HepG2 (cell line): ENCODE data around the gene GNL1. TPM values are rescaled to one million over a fixed set of nuclear protein-coding genes. Genes with fewer than 3 reads are reported as not detected.
A peak's percentile ranks its signal among the peaks of the same experiment; 100 is the strongest.

Source experiments
- CBX2 ChIP-seq, 2 experiments: fragments of 200-600 bp in 1 of 2; sonication (generic); formaldehyde crosslinking in 1 of 2; IDR thresholded peaks; 2 replicates each; pipeline versions ENCODE4 v1.7.0 to v1.8.1; 2018 to 2022; ENCODE audit warnings: low read depth in 2 of 2, low read length in 1 of 2, mild to moderate bottlenecking in 1 of 2, missing genetic modification reagents in 1 of 2
- CEBPG ChIP-seq: IDR thresholded peaks from 2 replicates; pipeline ENCODE4 v1.6.1; 2016
- CEBPZ ChIP-seq: IDR thresholded peaks from 2 replicates; pipeline ENCODE4 v1.6.1; 2012; ENCODE audit warnings: low read length, improper control_type of control experiment
- HCFC1 ChIP-seq: fragments of 150-350 bp; IDR thresholded peaks from 2 replicates; pipeline ENCODE4 v1.6.1; 2014; ENCODE audit warnings: low read depth, low read length
- PHF21A ChIP-seq: sonication (generic); formaldehyde crosslinking; IDR thresholded peaks from 2 replicates; pipeline ENCODE4 v1.5.0; 2020; ENCODE audit warnings: mild to moderate bottlenecking, missing genetic modification reagents
- SMARCE1 ChIP-seq: fragments of 450-650 bp; IDR thresholded peaks from 2 replicates; pipeline ENCODE4 v1.6.1; 2017; ENCODE audit warnings: borderline replicate concordance
- UBTF ChIP-seq: sonication (generic); formaldehyde crosslinking; IDR thresholded peaks from 2 replicates; pipeline ENCODE4 v1.4.0; 2020; ENCODE audit warnings: mild to moderate bottlenecking, missing genetic modification reagents
- USF2 ChIP-seq, 2 experiments: sonication (generic) in 1 of 2; formaldehyde crosslinking in 1 of 2; IDR thresholded peaks; 2 replicates each; pipeline versions ENCODE4 v1.5.1 to v1.6.1; 2011 to 2020; ENCODE audit warnings: borderline replicate concordance in 1 of 2, low read depth in 1 of 2, low read length in 1 of 2, mild to moderate bottlenecking in 1 of 2, missing genetic modification reagents in 1 of 2, moderate library complexity in 1 of 2
- ZFP36L2 ChIP-seq: sonication (generic); formaldehyde crosslinking; IDR thresholded peaks from 2 replicates; pipeline ENCODE4 v1.4.0; 2020; ENCODE audit warnings: missing genetic modification reagents
- ZNF292 ChIP-seq: sonication (generic); formaldehyde crosslinking; IDR thresholded peaks from 2 replicates; pipeline ENCODE4 v1.8.1; 2022; ENCODE audit warnings: mild to moderate bottlenecking, low read depth, missing genetic modification reagents, borderline replicate concordance
- ZNF432 ChIP-seq: sonication (generic); formaldehyde crosslinking; IDR thresholded peaks from 2 replicates; pipeline ENCODE4 v1.5.0; 2020; ENCODE audit warnings: missing genetic modification reagents, mild to moderate bottlenecking, borderline replicate concordance
- ZNF564 ChIP-seq: sonication (generic); formaldehyde crosslinking; IDR thresholded peaks from 2 replicates; pipeline ENCODE4 v1.8.1; 2023; ENCODE audit warnings: mild to moderate bottlenecking, missing genetic modification reagents
- ZNF607 ChIP-seq: sonication (generic); formaldehyde crosslinking; IDR thresholded peaks from 2 replicates; pipeline ENCODE4 v1.5.1; 2020; ENCODE audit warnings: missing genetic modification reagents, mild to moderate bottlenecking, borderline replicate concordance
- polyA plus RNA-seq, 8 experiments: library from polyadenylated mRNA; depleted of rRNA in 3 of 8; stranded (reverse) in 7 of 8; unstranded in 1 of 8; fragments of >200 nt; fragmentation: Illumina TruSeq in 4 of 8; extraction: Trizol in 4 of 8; gene quantifications; 2 replicates each; pipeline versions ENCODE4 v1.2.1 to v1.2.3, GENCODE V29; 2011 to 2016; ENCODE audit warnings: low read depth in 4 of 8, missing spikeins in 1 of 8, mixed read lengths in 1 of 8; ENCODE audit not compliant: insufficient read depth in 1 of 8
- total RNA-seq, 5 experiments: library from RNA; depleted of rRNA; stranded (reverse); fragments of >200 nt; fragmentation: Illumina TruSeq; extraction: Trizol; gene quantifications; 2 replicates each; pipeline ENCODE4 v1.2.3, GENCODE V29; 2016; ENCODE audit warnings: low read depth in 1 of 5

GNL1 gene
- total and polyA plus RNA-seq, 2 of the 13 experiments (the other 11 are each of a cell fraction or from before 2014, with no cell fraction given): 35.0 to 55.6 TPM

DNA sequence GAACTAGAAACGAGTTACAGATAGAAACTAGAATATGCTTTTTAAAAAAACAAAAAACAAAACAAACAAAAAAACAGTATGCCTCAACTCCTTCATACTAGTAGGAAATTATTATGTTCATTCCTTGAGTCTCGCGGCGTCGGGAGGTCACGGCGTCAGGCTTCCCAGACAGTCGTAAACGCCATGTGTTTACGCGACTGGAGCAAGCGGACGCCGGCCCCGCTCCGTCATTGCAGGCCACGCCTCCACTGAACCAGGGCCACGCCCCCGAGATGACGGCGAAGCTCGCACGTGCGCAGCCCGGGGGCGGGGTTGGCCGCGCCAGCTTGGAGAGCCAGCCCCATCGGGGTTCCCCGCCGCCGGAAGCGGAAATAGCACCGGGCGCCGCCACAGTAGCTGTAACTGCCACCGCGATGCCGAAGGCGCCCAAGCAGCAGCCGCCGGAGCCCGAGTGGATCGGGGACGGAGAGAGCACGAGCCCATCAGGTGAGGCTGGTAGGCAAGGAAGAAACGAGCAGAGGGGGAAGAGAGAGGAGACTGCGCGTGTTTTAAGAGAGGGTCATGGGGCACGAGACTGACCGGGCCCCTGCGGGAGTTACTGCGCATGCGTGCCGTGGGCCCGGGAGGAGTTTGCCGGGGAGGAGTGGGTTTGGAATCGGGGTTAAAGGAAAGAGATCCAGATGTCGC is 14.9 kb upstream of the GNL1 start, which contains the start of gene ABCF1 (continued):
- TF ChIP-seq CEBPZ (no peak), SMARCE1 (no peak), CEBPG (CRISPR knock-in tag) (peak; percentile 72), ZNF432 (CRISPR knock-in tag) (no peak), HCFC1 (peak; percentile 48), PHF21A (peak; percentile 84), ZFP36L2 (CRISPR knock-in tag) (peak; percentile 89; the same call in 1 of the 2 replicates), ZNF564 (CRISPR knock-in tag) (peak; percentile 43; the same call in 1 of the 2 replicates), CBX2 (IDR thresholded peaks at IDR 0.05; ENCODE audit: low read depth, low read length) (no peak), CBX2 (CRISPR knock-in tag; IDR thresholded peaks at IDR 0.05; ENCODE audit: low read depth) (no peak), USF2 (IDR thresholded peaks at IDR 0.05; ENCODE audit: low read depth, low read length) (0 out of 2 replicates have a peak, but pooled peaks have one; percentile 22), USF2 (CRISPR knock-in tag; IDR thresholded peaks at IDR 0.05; ENCODE audit: borderline replicate concordance) (peak; percentile 80; the same call in 1 of the 2 replicates), UBTF (CRISPR knock-in tag) (peak; percentile 81), ZNF292 (CRISPR knock-in tag) (no peak), ZNF607 (CRISPR knock-in tag) (peak; percentile 99)
